Measurements from ENCODE around the gene AKR1C8.
"Not testable (repeated sequence)": the region's sequence is repeated elsewhere in the genome, so short reads cannot be mapped to it uniquely, and the experiment has no call there.

The AKR1C8 gene

GRCh38 chr10:5183923-5184322 is 1.0 kb downstream of the AKR1C8 start (continued):
- TF ChIP-seq ZC3H10 (CRISPR knock-in tag; IDR thresholded peaks at IDR 0.05) (no peak), CSRNP3 (CRISPR knock-in tag; IDR thresholded peaks at IDR 0.05) (no peak), CREB5 (CRISPR knock-in tag; IDR thresholded peaks at IDR 0.05; ENCODE audit: low read depth) (no peak), CSDC2 (CRISPR knock-in tag; IDR thresholded peaks at IDR 0.05) (no peak)

- ATAC-seq = not testable (repeated sequence)
These were observed 4.4 kb downstream of the AKR1C8 start for GRCh38 chr10:5180503-5180902.

GRCh38 chr10:5175581-5175980 is 9.4 kb downstream of the AKR1C8 start:
- ATAC-seq = not testable (repeated sequence)

GRCh38 chr10:5168897-5169420 is 16.0 kb downstream of the AKR1C8 start:
- no peak for TF ChIP-seq CSDC2 (CRISPR knock-in tag; IDR thresholded peaks at IDR 0.05)
- TF ChIP-seq TCF4 (CRISPR knock-in tag; IDR thresholded peaks at IDR 0.05; ENCODE audit: borderline replicate concordance) = no peak
- no peak for TF ChIP-seq ZFP30 (CRISPR knock-in tag; IDR thresholded peaks at IDR 0.05)
- no peak for TF ChIP-seq ZNF8 (CRISPR knock-in tag; IDR thresholded peaks at IDR 0.05)
- no peak for TF ChIP-seq GLIS3 (CRISPR knock-in tag; IDR thresholded peaks at IDR 0.05)
- no peak for TF ChIP-seq PPARA (CRISPR knock-in tag; IDR thresholded peaks at IDR 0.05; ENCODE audit: borderline replicate concordance)
- TF ChIP-seq CREB5 (CRISPR knock-in tag; IDR thresholded peaks at IDR 0.05; ENCODE audit: low read depth) = no peak
- TF ChIP-seq POU6F1 (CRISPR knock-in tag; IDR thresholded peaks at IDR 0.05; ENCODE audit: borderline replicate concordance, low read depth) = no peak
- no peak for TF ChIP-seq OSR1 (CRISPR knock-in tag; IDR thresholded peaks at IDR 0.05)
- no peak for TF ChIP-seq SNAI2 (CRISPR knock-in tag; IDR thresholded peaks at IDR 0.05)
- no peak for TF ChIP-seq ZC3H10 (CRISPR knock-in tag; IDR thresholded peaks at IDR 0.05)
- no peak for ATAC-seq

- TF ChIP-seq ZFP3 (CRISPR knock-in tag; IDR thresholded peaks at IDR 0.05) (no peak), ISL1 (CRISPR knock-in tag; IDR thresholded peaks at IDR 0.05) (no peak), ZFP30 (CRISPR knock-in tag; IDR thresholded peaks at IDR 0.05) (no peak), ZNF8 (CRISPR knock-in tag; IDR thresholded peaks at IDR 0.05) (no peak), ZNF70 (CRISPR knock-in tag; IDR thresholded peaks at IDR 0.05) (no peak), PPARA (CRISPR knock-in tag; IDR thresholded peaks at IDR 0.05; ENCODE audit: borderline replicate concordance) (no peak), RARB (CRISPR knock-in tag; IDR thresholded peaks at IDR 0.05) (no peak), PATZ1 (CRISPR knock-in tag; IDR thresholded peaks at IDR 0.05; ENCODE audit: borderline replicate concordance) (no peak)
- ATAC-seq = no peak
These were observed 19.2 kb downstream of the AKR1C8 start for GRCh38 chr10:5165738-5166137.

- ATAC-seq = no peak
- TF ChIP-seq ZNF70 (CRISPR knock-in tag; IDR thresholded peaks at IDR 0.05) (no peak), ZNF8 (CRISPR knock-in tag; IDR thresholded peaks at IDR 0.05) (no peak), PATZ1 (CRISPR knock-in tag; IDR thresholded peaks at IDR 0.05; ENCODE audit: borderline replicate concordance) (no peak), ISL1 (CRISPR knock-in tag; IDR thresholded peaks at IDR 0.05) (no peak), CSDC2 (CRISPR knock-in tag; IDR thresholded peaks at IDR 0.05) (no peak), TOX (CRISPR knock-in tag; IDR thresholded peaks at IDR 0.05; ENCODE audit: borderline replicate concordance) (no peak), BACH2 (CRISPR knock-in tag; IDR thresholded peaks at IDR 0.05; ENCODE audit: borderline replicate concordance) (no peak), TCF4 (CRISPR knock-in tag; IDR thresholded peaks at IDR 0.05; ENCODE audit: borderline replicate concordance) (no peak), ZFP30 (CRISPR knock-in tag; IDR thresholded peaks at IDR 0.05) (no peak), OSR1 (CRISPR knock-in tag; IDR thresholded peaks at IDR 0.05) (no peak), PPARA (CRISPR knock-in tag; IDR thresholded peaks at IDR 0.05; ENCODE audit: borderline replicate concordance) (no peak), CSRNP3 (CRISPR knock-in tag; IDR thresholded peaks at IDR 0.05) (no peak), ZC3H10 (CRISPR knock-in tag; IDR thresholded peaks at IDR 0.05) (no peak), ESRRG (CRISPR knock-in tag; IDR thresholded peaks at IDR 0.05) (no peak), RARB (CRISPR knock-in tag; IDR thresholded peaks at IDR 0.05) (no peak)
These were observed 21.5 kb downstream of the AKR1C8 start for GRCh38 chr10:5163487-5163886.
